ENCODE measurements around the gene TEX22.

DNA sequence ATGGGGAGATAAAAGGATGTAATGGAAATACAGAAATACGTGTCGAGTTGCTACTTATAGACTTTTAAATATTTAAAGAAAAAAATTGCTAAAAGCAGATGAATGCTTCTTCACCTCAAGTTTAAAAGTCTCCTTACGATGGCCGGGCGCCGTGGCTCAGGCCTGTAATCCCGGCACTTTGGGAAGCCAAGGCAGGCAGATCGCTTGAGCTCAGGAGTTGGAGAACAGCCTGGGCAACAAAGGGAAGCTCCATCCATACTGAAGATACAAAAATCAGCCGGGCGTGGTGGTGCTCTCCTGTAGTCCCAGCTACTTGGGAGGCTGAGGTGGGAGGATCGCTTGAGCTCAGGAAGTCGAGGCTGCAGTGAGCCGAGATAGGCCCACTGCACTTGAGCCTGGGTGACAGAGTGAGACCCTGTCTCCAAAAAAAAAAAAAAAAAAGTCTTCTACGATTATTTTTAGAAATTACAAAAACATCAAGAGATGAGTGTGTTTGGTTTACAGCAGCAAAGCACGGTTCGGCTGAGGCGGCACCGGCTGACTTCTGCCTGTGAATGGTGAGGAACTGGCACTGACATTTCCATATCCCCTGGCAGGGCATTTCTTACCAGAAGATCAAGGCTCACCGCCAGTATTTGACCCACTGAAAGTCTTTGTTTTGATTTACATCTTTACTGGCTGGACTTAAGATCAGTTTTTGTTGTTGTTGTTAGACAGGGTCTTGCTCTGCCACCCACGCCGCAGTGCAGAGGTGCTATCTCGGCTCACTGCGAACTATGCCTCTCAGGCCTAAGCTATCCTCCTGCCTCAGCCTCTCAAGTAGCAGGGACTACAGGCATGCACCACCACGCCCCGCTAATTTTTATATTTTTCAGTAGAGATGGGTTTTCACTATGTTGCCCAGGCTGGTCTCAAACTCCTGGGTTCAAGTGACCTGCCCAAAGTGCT lies 17.4 kb downstream of the TEX22 start:
- TF ChIP-seq, protein P1, sequence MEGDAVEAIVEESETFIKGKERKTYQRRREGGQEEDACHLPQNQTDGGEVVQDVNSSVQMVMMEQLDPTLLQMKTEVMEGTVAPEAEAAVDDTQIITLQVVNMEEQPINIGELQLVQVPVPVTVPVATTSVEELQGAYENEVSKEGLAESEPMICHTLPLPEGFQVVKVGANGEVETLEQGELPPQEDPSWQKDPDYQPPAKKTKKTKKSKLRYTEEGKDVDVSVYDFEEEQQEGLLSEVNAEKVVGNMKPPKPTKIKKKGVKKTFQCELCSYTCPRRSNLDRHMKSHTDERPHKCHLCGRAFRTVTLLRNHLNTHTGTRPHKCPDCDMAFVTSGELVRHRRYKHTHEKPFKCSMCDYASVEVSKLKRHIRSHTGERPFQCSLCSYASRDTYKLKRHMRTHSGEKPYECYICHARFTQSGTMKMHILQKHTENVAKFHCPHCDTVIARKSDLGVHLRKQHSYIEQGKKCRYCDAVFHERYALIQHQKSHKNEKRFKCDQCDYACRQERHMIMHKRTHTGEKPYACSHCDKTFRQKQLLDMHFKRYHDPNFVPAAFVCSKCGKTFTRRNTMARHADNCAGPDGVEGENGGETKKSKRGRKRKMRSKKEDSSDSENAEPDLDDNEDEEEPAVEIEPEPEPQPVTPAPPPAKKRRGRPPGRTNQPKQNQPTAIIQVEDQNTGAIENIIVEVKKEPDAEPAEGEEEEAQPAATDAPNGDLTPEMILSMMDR (conservative IDR thresholded peaks at IDR 0.05; ENCODE audit: low read depth, low read length), result no peak
- TF ChIP-seq EZH2phosphoT487 (IDR thresholded peaks at IDR 0.05; ENCODE audit: borderline replicate concordance, low read length), result no peak
- TF ChIP-seq EZH2 (IDR thresholded peaks at IDR 0.05; ENCODE audit: low read length, unreplicated experiment), result no peak
